ENCODE data around the gene FYN.
A peak's percentile ranks its signal among the peaks of the same experiment; 100 is the strongest.
"Not testable (repeated sequence)": the region's sequence is repeated elsewhere in the genome, so short reads cannot be mapped to it uniquely, and the experiment has no call there.

FYN gene

GRCh38 chr6:111646034-111646433, 227.2 kb downstream of the FYN start:
- DNase-seq, result no peak

DNA sequence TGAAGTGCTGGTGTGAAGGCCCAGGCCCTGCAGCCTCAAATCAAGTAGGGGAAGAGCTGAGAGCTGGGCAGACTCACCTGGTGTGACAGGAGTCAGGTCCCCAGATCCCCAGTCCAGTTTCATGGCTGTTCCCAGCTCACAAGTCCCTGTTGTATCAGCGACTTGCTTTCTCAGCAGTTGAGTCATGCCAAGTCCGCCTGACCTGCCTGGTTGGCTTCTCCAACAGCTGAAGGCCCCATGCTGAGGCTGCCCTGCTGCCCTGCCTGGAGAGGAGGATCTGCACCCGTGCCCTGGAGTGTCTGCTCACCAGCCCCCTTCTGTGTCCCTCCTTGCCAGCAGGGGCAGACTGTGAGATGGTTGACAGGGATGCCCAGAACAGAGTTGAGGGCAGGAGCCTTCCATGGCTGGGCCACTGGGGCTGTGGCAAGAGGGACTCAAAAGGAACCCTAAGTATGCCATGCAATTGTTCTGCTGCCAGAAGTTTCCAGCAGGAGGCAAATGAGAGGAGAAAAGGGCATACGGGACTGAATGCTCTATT, 228.3 kb downstream of the FYN start:
- no peak for DNase-seq

DNA sequence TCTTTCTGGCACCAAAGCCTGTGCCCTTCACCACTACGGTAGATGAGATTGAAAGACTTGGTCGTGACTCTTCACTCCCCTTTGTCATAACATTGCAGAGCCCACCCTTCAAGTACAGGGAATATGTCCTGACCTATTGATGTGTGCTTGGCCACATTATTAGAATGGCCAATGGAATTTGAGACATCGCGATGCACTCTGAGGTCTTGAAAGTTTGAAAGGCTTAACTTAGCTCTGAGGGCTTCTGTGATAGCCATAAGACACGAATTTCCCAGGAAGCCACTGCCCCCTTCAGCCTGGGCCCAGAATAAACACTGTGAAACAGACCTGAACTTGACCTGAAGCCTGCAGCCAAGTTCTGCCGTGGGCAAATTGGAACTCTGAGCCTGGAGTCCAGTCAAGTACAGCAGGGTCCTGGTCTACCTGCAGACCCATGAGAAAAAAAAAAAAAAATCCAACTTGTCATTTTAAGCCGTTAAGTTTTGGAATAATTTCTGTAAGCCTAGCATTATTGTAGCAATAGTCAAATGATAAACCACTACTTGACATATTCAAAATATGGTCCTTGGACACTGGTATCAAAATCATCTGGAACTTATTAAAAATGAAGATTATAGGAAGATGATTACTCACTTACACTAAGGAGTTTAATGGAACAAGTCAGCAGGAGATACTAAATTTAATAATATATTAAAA, 230.6 kb downstream of the FYN start:
- peak; percentile 76 for DNase-seq

GRCh38 chr6:111639266-111639665, 234.0 kb downstream of the FYN start:
- DNase-seq, result no peak

DNA sequence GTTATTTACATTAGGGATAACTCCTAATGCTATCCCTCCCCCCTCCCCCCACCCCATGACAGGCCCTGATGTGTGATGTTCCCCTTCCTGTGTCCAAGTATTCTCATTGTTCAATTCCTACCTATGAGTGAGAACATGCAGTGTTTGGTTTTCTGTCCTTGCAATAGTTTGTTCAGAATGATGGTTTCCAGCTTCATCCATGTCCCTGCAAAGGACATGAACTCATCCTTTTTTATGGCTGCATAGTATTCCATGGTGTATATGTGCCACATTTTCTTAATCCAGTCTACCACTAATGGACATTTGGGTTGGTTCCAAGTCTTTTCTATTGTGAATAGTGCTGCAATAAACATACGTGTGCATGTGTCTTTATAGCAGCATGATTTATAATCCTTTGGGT, 238.3 kb downstream of the FYN start:
- not testable (repeated sequence) for DNase-seq

DNA sequence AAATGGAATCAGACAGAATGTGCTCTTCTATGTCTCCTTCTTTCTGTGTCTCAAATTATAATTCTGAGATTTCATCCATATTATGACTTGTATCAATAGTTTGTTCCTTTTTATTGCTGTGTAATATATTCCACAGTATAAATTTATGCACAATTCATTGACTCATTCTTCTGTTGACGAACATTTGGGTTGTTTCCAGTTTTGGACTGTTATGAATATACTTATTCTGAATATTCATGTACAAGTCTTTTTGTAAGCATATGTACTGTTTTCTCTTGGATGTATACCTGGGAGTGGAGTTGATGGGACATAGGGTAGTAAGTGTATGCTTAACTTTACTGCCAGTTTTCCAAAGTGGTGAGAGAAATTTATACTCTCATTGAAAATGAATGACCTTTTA, 239.4 kb downstream of the FYN start:
- DNase-seq, result no peak

- DNase-seq, result no peak
Measured at GRCh38 chr6:111632468-111633247, 240.6 kb downstream of the FYN start.

DNA sequence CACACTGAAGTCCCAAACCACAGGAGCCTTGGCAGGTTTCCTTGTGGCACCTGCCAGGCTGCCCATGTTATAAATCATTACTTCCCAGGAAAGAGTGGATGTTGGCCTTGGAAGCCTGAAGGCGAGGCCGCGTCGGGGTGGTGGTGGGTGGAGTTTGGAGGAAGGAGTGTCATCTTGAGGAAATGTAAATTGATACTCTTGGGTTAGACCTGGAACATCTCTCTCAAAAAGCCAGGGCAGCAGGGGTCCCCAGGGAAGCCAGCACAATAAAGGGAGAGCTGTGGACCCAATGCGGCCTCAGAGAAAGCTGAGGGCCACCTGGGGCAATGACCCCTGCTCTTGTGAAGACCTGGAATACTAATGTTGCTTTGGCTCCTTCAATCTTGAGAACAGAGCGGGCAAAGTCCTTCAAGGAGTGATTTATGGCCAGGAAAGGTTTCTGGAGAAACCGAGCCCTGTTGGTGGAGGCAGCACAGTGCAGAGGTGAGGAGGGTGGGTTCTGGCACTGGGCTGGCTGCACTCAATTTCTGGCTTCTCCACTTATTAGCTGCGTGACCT, 241.3 kb downstream of the FYN start:
- DNase-seq, result no peak

GRCh38 chr6:111631018-111631417, 242.2 kb downstream of the FYN start:
- DNase-seq, result no peak

GRCh38 chr6:111628142-111628850, 245.0 kb downstream of the FYN start:
- no peak for DNase-seq

DNA sequence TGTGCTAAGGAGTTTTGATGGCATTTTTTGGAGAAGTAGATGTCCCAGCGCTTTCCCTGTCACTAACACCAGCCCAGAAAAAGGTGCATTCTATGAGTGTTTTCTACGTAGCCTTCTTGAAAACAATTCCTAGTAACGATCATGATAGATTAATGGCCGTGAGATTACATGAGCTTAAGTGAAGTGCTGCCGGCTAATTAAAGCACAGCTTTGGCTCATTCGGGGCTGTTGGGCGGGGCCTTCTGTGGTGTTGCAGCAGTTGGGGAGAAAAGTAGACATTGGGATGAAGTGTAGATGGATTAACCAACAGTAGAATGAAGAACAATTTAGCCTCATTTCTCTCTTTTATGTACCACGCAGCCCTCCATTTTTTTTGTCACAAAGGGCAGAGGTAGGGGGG, 246.8 kb downstream of the FYN start:
- no peak for DNase-seq

DNA sequence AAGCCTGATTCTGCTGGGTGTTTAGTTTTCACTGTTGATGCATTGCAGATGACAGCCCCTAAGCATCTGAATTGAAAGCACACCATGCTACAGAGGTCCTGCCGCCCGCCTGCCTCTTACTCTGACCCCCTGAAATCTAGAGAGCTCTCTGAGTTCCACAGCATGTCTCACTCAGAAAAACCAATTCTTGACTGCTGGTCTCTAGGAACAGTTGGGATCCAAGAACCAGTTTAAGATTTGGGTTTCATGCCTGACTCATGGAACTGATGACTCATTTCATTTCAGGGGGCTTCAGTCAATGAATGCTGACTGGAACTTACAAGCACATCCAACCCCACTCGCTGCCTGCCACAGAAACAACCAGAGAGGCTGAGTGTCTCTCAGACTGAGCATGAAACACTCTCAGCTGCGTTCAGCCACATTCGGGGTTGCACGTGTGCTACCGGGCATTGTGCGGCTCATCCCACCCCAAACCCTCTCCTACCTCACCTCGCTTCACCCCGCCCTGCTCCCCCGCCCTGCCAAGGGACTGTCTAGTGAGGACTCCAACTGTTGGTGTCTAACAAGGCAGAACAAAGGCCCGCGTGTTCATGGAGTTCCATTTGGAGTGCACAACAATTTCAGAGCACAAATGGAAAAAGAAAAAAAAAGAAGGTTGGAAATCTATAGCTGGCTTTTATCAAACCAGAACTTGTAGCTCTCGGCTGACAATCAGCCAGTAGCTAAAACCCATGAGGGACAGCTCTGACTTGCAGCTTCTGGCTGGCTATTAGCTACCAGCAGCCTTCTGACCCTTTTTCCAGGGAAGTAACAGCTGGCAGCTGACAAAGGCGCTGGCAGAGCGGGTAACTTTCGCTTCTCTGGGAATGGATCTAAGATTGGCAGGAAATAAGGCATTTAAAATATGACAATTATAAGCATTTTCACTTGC, 247.5 kb downstream of the FYN start:
- DNase-seq, result peak; percentile 65

DNA sequence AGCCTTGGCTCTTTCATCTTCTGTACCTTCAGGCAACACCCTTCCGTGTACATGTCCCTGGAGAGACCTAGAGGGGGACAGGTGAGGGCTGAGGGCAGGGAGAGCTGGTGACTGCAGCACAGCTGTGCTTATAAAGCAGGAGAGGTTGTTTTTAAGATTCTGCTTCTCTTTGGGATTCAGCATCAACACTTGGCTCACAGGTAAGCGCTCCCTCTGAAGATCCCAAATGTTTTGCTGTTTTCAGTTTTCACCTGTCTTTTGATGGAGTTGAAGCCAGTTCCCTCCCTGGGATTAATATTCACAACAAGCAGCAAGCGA, 248.2 kb downstream of the FYN start:
- no peak for DNase-seq

DNA sequence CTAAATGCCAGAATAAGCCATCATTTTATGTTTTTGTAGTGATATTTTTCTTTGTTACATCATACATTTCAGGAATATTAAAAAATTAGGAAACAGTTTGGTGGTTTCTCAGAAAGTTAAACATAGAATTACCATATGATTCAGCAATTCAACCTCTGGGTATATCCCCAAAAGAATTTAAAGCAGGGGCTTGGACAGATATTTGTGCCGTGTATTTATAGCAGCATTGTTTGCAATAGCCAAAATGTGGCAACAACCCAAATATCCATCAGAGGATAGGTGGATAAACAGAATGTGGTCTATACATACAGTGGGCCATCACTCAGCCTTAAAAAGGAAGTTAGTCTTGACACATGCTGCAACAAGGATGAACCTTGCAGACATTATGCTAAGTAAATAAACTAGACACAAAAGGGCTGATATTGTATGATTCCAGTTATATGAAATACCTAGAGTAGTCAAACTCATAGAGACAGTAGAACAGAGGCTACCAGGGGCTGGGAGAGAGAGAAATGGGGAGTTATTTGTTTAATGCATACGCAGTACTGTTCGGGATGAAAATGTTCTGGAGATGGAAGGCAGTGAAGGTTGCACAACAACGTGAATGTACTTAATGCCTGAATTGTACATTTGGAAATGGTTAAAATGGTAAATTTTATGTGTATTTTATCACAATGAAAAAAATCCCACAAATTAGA, 248.7 kb downstream of the FYN start:
- no peak for DNase-seq

- DNase-seq, result no peak
Measured at GRCh38 chr6:111623046-111623718, 250.1 kb downstream of the FYN start.

GRCh38 chr6:111620169-111620568, 253.1 kb downstream of the FYN start:
- DNase-seq, result no peak

DNA sequence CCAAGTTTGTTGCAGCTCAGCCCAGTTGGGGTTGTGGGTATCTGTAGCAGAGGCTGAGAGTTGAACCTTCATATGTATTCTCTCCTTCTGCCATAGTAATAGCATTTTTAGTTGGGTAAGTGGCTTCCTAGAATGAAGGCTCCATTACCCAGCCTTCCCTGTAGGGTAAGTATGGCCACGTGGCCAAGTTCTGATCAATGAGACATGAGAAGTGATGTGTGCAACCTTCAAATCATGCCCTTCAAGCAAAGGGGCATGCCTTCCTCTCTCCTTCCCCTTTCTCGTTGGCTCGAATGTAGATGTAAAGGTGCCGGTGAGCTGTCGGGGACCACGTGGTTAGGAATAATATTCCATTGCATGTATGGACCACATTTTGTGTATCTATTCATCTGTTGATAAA, 254.8 kb downstream of the FYN start:
- DNase-seq, result no peak

GRCh38 chr6:111617149-111617548, 256.1 kb downstream of the FYN start:
- DNase-seq, result no peak

- DNase-seq, result no peak
Measured at GRCh38 chr6:111615916-111616612, 257.2 kb downstream of the FYN start.

GRCh38 chr6:111614833-111615582, 258.2 kb downstream of the FYN start:
- DNase-seq, result no peak
